Activated CD8-positive, alpha-beta memory T cell treated with anti-CD3 and anti-CD28 coated beads for 48 hours (primary cell): ENCODE results near the gene ZNF746.

Source experiments
- DNase-seq, 3 experiments: peaks; one replicate each; pipeline ENCODE4 v3.0.0-alpha.2; 2020; ENCODE audit warnings: low read depth in 2 of 3, low spot score in 2 of 3

Gene ZNF746

GRCh38 chr7:149427893-149428292 is 69.7 kb downstream of the ZNF746 start:
- DNase-seq = no peak

- no peak for DNase-seq
Observed at GRCh38 chr7:149427096-149427680, 70.4 kb downstream of the ZNF746 start.

GRCh38 chr7:149423449-149424110 is 74.0 kb downstream of the ZNF746 start:
- DNase-seq = no peak

GRCh38 chr7:149422914-149423301 is 74.7 kb downstream of the ZNF746 start:
- peak in 2 of 3 experiments; percentile 6 to 16 for DNase-seq
